Ishikawa (cell line): ENCODE data around the gene SEC24C.

Experiments
- CEBPB ChIP-seq: IDR thresholded peaks from 2 replicates; pipeline ENCODE4 v1.6.1; 2012
- CREB1 ChIP-seq: IDR thresholded peaks from 2 replicates; pipeline ENCODE4 v1.6.1; 2012; ENCODE audit warnings: low read depth
- EGR1 ChIP-seq: IDR thresholded peaks from 2 replicates; pipeline ENCODE4 v1.6.1; 2012
- EP300 ChIP-seq: IDR thresholded peaks from 2 replicates; pipeline ENCODE4 v1.6.1; 2012; ENCODE audit warnings: borderline replicate concordance
- FOXM1 ChIP-seq: IDR thresholded peaks from 2 replicates; pipeline ENCODE4 v1.6.1; 2012; ENCODE audit warnings: low read depth, borderline replicate concordance
- MAX ChIP-seq: IDR thresholded peaks from 2 replicates; pipeline ENCODE4 v1.6.1; 2012
- NFIC ChIP-seq: IDR thresholded peaks from 2 replicates; pipeline ENCODE4 v1.6.1; 2012
- RAD21 ChIP-seq: IDR thresholded peaks from 2 replicates; pipeline ENCODE4 v1.6.1; 2012; ENCODE audit warnings: low read depth
- TAF1 ChIP-seq: IDR thresholded peaks from 2 replicates; pipeline ENCODE4 v1.6.1; 2012; ENCODE audit warnings: low read depth, mild to moderate bottlenecking
- TCF12 ChIP-seq: IDR thresholded peaks from 2 replicates; pipeline ENCODE4 v1.6.1; 2012; ENCODE audit warnings: low read depth
- TEAD4 ChIP-seq: IDR thresholded peaks from 2 replicates; pipeline ENCODE4 v1.6.1; 2012
- USF1 ChIP-seq: IDR thresholded peaks from 2 replicates; pipeline ENCODE4 v1.6.1; 2012
- YY1 ChIP-seq: IDR thresholded peaks from 2 replicates; pipeline ENCODE4 v1.6.1; 2012; ENCODE audit warnings: low read depth
- ZBTB7A ChIP-seq: IDR thresholded peaks from 2 replicates; pipeline ENCODE4 v1.6.1; 2012; ENCODE audit warnings: low read depth
- TF ChIP-seq, protein P1 (sequence below): IDR thresholded peaks from 2 replicates; pipeline ENCODE4 v1.6.1; 2012; ENCODE audit warnings: low read depth, mild to moderate bottlenecking

The SEC24C gene

GRCh38 chr10:73786512-73786885 lies 42.3 kb downstream of the SEC24C start:
- no peak for TF ChIP-seq TEAD4
- no peak for TF ChIP-seq YY1
- TF ChIP-seq TCF12: no peak
- TF ChIP-seq CREB1: no peak
- TF ChIP-seq EGR1: no peak
- no peak for TF ChIP-seq FOXM1
- no peak for TF ChIP-seq EP300
- TF ChIP-seq CEBPB: no peak
- no peak for TF ChIP-seq MAX
- TF ChIP-seq RAD21: no peak
- TF ChIP-seq NFIC: no peak
- TF ChIP-seq TAF1: no peak
- TF ChIP-seq, protein P1, sequence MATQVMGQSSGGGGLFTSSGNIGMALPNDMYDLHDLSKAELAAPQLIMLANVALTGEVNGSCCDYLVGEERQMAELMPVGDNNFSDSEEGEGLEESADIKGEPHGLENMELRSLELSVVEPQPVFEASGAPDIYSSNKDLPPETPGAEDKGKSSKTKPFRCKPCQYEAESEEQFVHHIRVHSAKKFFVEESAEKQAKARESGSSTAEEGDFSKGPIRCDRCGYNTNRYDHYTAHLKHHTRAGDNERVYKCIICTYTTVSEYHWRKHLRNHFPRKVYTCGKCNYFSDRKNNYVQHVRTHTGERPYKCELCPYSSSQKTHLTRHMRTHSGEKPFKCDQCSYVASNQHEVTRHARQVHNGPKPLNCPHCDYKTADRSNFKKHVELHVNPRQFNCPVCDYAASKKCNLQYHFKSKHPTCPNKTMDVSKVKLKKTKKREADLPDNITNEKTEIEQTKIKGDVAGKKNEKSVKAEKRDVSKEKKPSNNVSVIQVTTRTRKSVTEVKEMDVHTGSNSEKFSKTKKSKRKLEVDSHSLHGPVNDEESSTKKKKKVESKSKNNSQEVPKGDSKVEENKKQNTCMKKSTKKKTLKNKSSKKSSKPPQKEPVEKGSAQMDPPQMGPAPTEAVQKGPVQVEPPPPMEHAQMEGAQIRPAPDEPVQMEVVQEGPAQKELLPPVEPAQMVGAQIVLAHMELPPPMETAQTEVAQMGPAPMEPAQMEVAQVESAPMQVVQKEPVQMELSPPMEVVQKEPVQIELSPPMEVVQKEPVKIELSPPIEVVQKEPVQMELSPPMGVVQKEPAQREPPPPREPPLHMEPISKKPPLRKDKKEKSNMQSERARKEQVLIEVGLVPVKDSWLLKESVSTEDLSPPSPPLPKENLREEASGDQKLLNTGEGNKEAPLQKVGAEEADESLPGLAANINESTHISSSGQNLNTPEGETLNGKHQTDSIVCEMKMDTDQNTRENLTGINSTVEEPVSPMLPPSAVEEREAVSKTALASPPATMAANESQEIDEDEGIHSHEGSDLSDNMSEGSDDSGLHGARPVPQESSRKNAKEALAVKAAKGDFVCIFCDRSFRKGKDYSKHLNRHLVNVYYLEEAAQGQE: no peak
- no peak for TF ChIP-seq USF1
- no peak for TF ChIP-seq ZBTB7A

GRCh38 chr10:73788864-73789658 lies 44.9 kb downstream of the SEC24C start:
- TF ChIP-seq FOXM1 (no peak), EP300 (no peak), ZBTB7A (no peak), RAD21 (no peak), CEBPB (no peak), TAF1 (no peak), CREB1 (no peak), USF1 (no peak), TCF12 (no peak), NFIC (no peak)
- TF ChIP-seq, protein P1: no peak

- TF ChIP-seq, protein P1: no peak
- no peak for TF ChIP-seq TCF12
- no peak for TF ChIP-seq NFIC
- TF ChIP-seq USF1: no peak
- TF ChIP-seq CREB1: no peak
- no peak for TF ChIP-seq RAD21
- no peak for TF ChIP-seq YY1
- TF ChIP-seq FOXM1: no peak
- TF ChIP-seq EGR1: no peak
- no peak for TF ChIP-seq ZBTB7A
- TF ChIP-seq MAX: no peak
- no peak for TF ChIP-seq TEAD4
- no peak for TF ChIP-seq EP300
- TF ChIP-seq CEBPB: no peak
- no peak for TF ChIP-seq TAF1
These were observed 45.5 kb downstream of the SEC24C start for GRCh38 chr10:73789659-73790055.
